ENCODE data around the gene FYCO1.

The FYCO1 gene

GRCh38 chr3:45965253-45965652, 30.4 kb downstream of the FYCO1 start:
- no peak for DNase-seq (ENCODE audit: low read depth in 2 of 3, low spot score in 1 of 3)

GRCh38 chr3:45964139-45964538, 31.5 kb downstream of the FYCO1 start:
- peak in 1 of 3 donors; percentile 46 for DNase-seq (ENCODE audit: low read depth in 2 of 3, low spot score in 1 of 3)

GRCh38 chr3:45962033-45962432, 33.6 kb downstream of the FYCO1 start:
- no peak for DNase-seq (ENCODE audit: low read depth in 2 of 3, low spot score in 1 of 3)

- no peak for DNase-seq (ENCODE audit: low read depth in 2 of 3, low spot score in 1 of 3)
These were observed 35.3 kb downstream of the FYCO1 start for GRCh38 chr3:45960289-45960688.

- no peak for DNase-seq (ENCODE audit: low read depth in 2 of 3, low spot score in 1 of 3)
These were observed 36.4 kb downstream of the FYCO1 start for GRCh38 chr3:45959201-45959600.

GRCh38 chr3:45958321-45958791, 37.3 kb downstream of the FYCO1 start:
- DNase-seq (ENCODE audit: low read depth in 2 of 3, low spot score in 1 of 3): no peak

- no peak for DNase-seq (ENCODE audit: low read depth in 2 of 3, low spot score in 1 of 3)
These were observed 38.0 kb downstream of the FYCO1 start for GRCh38 chr3:45957586-45957985.

- DNase-seq (ENCODE audit: low read depth in 2 of 3, low spot score in 1 of 3): no peak
These were observed 39.9 kb downstream of the FYCO1 start for GRCh38 chr3:45955706-45956105.

GRCh38 chr3:45955017-45955647, 40.5 kb downstream of the FYCO1 start:
- no peak for DNase-seq (ENCODE audit: low read depth in 2 of 3, low spot score in 1 of 3)

GRCh38 chr3:45954306-45954705, 41.3 kb downstream of the FYCO1 start:
- no peak for DNase-seq (ENCODE audit: low read depth in 2 of 3, low spot score in 1 of 3)

- DNase-seq (ENCODE audit: low read depth in 2 of 3, low spot score in 1 of 3): no peak
These were observed 42.1 kb downstream of the FYCO1 start for GRCh38 chr3:45953536-45953935.

- no peak for DNase-seq (ENCODE audit: low read depth in 2 of 3, low spot score in 1 of 3)
These were observed 43.2 kb downstream of the FYCO1 start for GRCh38 chr3:45952456-45952855.

- DNase-seq (ENCODE audit: low read depth in 2 of 3, low spot score in 1 of 3): no peak
These were observed 43.7 kb downstream of the FYCO1 start for GRCh38 chr3:45951946-45952345.

GRCh38 chr3:45950686-45951600, 44.7 kb downstream of the FYCO1 start:
- peak in 2 of 3 donors; percentile 26 to 52 for DNase-seq (ENCODE audit: low read depth in 2 of 3, low spot score in 1 of 3)

GRCh38 chr3:45950131-45950530, 45.5 kb downstream of the FYCO1 start:
- DNase-seq (ENCODE audit: low read depth in 2 of 3, low spot score in 1 of 3): no peak

- no peak for DNase-seq (ENCODE audit: low read depth in 2 of 3, low spot score in 1 of 3)
These were observed 46.2 kb downstream of the FYCO1 start for GRCh38 chr3:45949432-45949831.

GRCh38 chr3:45948881-45949280, 46.7 kb downstream of the FYCO1 start:
- DNase-seq (ENCODE audit: low read depth in 2 of 3, low spot score in 1 of 3): no peak

- no peak for DNase-seq (ENCODE audit: low read depth in 2 of 3, low spot score in 1 of 3)
These were observed 47.3 kb downstream of the FYCO1 start for GRCh38 chr3:45948311-45948781.

GRCh38 chr3:45947361-45947760, 48.3 kb downstream of the FYCO1 start:
- DNase-seq (ENCODE audit: low read depth in 2 of 3, low spot score in 1 of 3): no peak

GRCh38 chr3:45946875-45947274, 48.7 kb downstream of the FYCO1 start:
- no peak for DNase-seq (ENCODE audit: low read depth in 2 of 3, low spot score in 1 of 3)

- no peak for DNase-seq (ENCODE audit: low read depth in 2 of 3, low spot score in 1 of 3)
These were observed 49.3 kb downstream of the FYCO1 start for GRCh38 chr3:45946307-45946706.

All from stimulated activated CD4-positive, alpha-beta T cell treated with anti-CD3 and anti-CD28 coated beads, Interleukin-12 subunit alpha, Interleukin-12 subunit beta, amount 100 ng/mL, for 48 hours (primary cell).